AG04450 (cell line): Measurements from ENCODE around the gene FBXL4. TPM values are rescaled to one million over a fixed set of nuclear protein-coding genes. Genes with fewer than 3 reads are reported as not detected.

Experiments
- CTCF ChIA-PET: fragments of 300-600, 350-600 bp; formaldehyde crosslinking; extraction: SDS; loops from one replicate; lab custom pipeline; 2022; ENCODE audit warnings: antibody characterized with exemption, inconsistent platforms; lab: Charles Lee
- POLR2A ChIA-PET: fragments of 350-600 bp; formaldehyde crosslinking; extraction: SDS; loops from one replicate; lab custom pipeline; 2021; ENCODE audit warnings: antibody characterized with exemption, inconsistent platforms; lab: Yijun Ruan, JAX
- DNase-seq: peaks from one replicate; pipeline ENCODE4 v3.0.0-alpha.2; 2011; ENCODE audit warnings: low read depth, low spot score
- H3K27ac ChIP-seq: one replicate; pipeline ENCODE4 v1.5.1; 2012; ENCODE audit warnings: low read depth, low read length, control low read depth
- H3K27me3 ChIP-seq: one replicate; pipeline ENCODE4 v1.6.0; 2012; ENCODE audit warnings: low read length; ENCODE audit not compliant: control insufficient read depth, insufficient read depth
- H3K4me3 ChIP-seq: 2 replicates; pipeline ENCODE4 v1.5.1; 2011; ENCODE audit warnings: mild to moderate bottlenecking, low read depth, low read length, control low read depth
- H3K9me3 ChIP-seq: 2 replicates; pipeline ENCODE4 v1.5.1; 2012; ENCODE audit warnings: low read length; ENCODE audit not compliant: control insufficient read depth, insufficient read depth
- CTCF ChIP-seq: IDR thresholded peaks from 2 replicates; pipeline ENCODE4 v1.5.1; 2011; ENCODE audit warnings: low read depth, low read length, control low read depth, inconsistent platforms
- polyA plus RNA-seq: library from polyadenylated mRNA; depleted of rRNA; stranded (reverse); fragments of >200 nt; gene quantifications from 2 replicates; pipeline ENCODE4 v1.2.3, GENCODE V29; 2011; rRNA removed

The FBXL4 gene
- polyA plus RNA-seq, 1 experiment, result 20.1 TPM

GRCh38 chr6:98824162-98824901 is 123.4 kb downstream of the FBXL4 start:
- ChIA-PET POLR2A (no interaction called here), CTCF (no interaction called here)
- no peak for TF ChIP-seq CTCF
- Histone ChIP-seq H3K27me3 (peaks cover 69% of the 10 kb centered on the region), H3K27ac (no peak overlapping the region), H3K4me3 (no peak overlapping the region), H3K9me3 (no peaks in the 10 kb centered on the region; the same call in 1 of the 2 replicates)
- no peak for DNase-seq

GRCh38 chr6:98823428-98824161 is 124.2 kb downstream of the FBXL4 start:
- Histone ChIP-seq H3K27ac (no peak overlapping the region), H3K27me3 (peaks cover 61% of the 10 kb centered on the region), H3K9me3 (no peaks in the 10 kb centered on the region; the same call in 1 of the 2 replicates), H3K4me3 (no peak overlapping the region)
- ChIA-PET CTCF (no interaction called here), POLR2A (no interaction called here)
- no peak for DNase-seq
- no peak for TF ChIP-seq CTCF

- Histone ChIP-seq H3K27me3 (peaks cover 45% of the 10 kb centered on the region), H3K4me3 (no peak overlapping the region), H3K9me3 (no peaks in the 10 kb centered on the region), H3K27ac (no peak overlapping the region)
- CTCF ChIA-PET, result no interaction called here
- no peak for TF ChIP-seq CTCF
- POLR2A ChIA-PET, result no interaction called here
- DNase-seq, result no peak
Measured at GRCh38 chr6:98821756-98822405, 125.9 kb downstream of the FBXL4 start.

Other genes starting within 250 kb of the FBXL4 start
- not detected in 2 replicates for gene POU3F2, start 113.4 kb downstream of the FBXL4 start, polyA plus RNA-seq